ENCODE data around the gene ZNF506.
"Not testable (repeated sequence)": the region's sequence is repeated elsewhere in the genome, so short reads cannot be mapped to it uniquely, and the experiment has no call there.

Gene ZNF506

GRCh38 chr19:19777692-19778091, 43.9 kb downstream of the ZNF506 start:
- DNase-seq = no peak

- peak; percentile 87 for DNase-seq
Measured at GRCh38 chr19:19776206-19777008, 45.1 kb downstream of the ZNF506 start.

- DNase-seq = no peak
Measured at GRCh38 chr19:19775891-19776205, 45.7 kb downstream of the ZNF506 start.

GRCh38 chr19:19774354-19775033, 47.1 kb downstream of the ZNF506 start:
- DNase-seq = no peak

- not testable (repeated sequence) for DNase-seq
Measured at GRCh38 chr19:19771963-19772362, 49.6 kb downstream of the ZNF506 start.

GRCh38 chr19:19769971-19770370, 51.6 kb downstream of the ZNF506 start:
- DNase-seq = not testable (repeated sequence)

- no peak for DNase-seq
Measured at GRCh38 chr19:19758164-19758563, 63.4 kb downstream of the ZNF506 start.

GRCh38 chr19:19752760-19753403, 68.7 kb downstream of the ZNF506 start:
- no peak for DNase-seq

GRCh38 chr19:19751846-19752245, 69.7 kb downstream of the ZNF506 start:
- DNase-seq = no peak

- no peak for DNase-seq
Measured at GRCh38 chr19:19750842-19751790, 70.4 kb downstream of the ZNF506 start.

- DNase-seq = no peak
Measured at GRCh38 chr19:19749908-19750841, 71.4 kb downstream of the ZNF506 start.

- no peak for DNase-seq
Measured at GRCh38 chr19:19749117-19749907, 72.2 kb downstream of the ZNF506 start.

GRCh38 chr19:19748249-19748938, 73.2 kb downstream of the ZNF506 start:
- DNase-seq = no peak

- DNase-seq = no peak
Measured at GRCh38 chr19:19747357-19748220, 74.0 kb downstream of the ZNF506 start.

- no peak for DNase-seq
Measured at GRCh38 chr19:19746286-19747213, 75.0 kb downstream of the ZNF506 start.

GRCh38 chr19:19745496-19746285, 75.9 kb downstream of the ZNF506 start:
- DNase-seq = no peak

- no peak for DNase-seq
Measured at GRCh38 chr19:19744641-19745040, 76.9 kb downstream of the ZNF506 start.
